Measurements from ENCODE around the gene DST. TPM values are rescaled to one million over a fixed set of nuclear protein-coding genes. Genes with fewer than 3 reads are reported as not detected.

DST gene
- total RNA-seq, 1 experiment from 2014 or later, result 144 TPM

DNA sequence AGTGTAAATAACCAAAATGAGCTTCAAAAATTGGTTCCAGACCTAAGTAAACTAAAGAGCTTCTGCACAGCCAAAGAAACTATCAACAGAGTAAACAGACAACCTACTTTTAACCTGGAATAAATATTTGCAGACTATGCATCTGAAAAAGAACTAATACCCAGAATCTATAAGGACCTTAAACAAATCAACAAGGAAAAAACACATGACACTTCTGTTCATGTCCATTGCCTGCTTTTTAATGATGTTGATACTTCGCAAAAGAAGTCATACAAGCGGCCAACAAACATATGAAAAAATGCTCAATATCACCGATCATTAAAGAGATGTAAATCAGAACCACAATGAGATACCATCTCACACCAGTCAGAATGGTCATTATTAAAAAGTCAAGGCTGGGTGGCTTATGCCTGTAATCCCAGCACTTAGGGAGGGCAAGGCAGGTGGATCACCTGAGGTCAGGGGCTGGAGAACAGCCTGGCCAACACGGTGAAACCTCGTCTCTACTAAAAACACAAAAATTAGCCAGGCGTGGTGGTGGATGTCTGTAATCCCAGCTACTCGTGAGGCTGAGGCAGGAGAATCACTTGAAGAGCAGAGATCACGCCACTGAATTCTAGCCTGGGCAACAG is 42.5 kb upstream of the DST start:
- POLR2A ChIA-PET, result no interaction called here
- RAD21 ChIA-PET (ENCODE audit: low non-redundant PET in 1 of 2, low total read pairs in 2 of 2, uncharacterized antibody in 2 of 2, unreplicated experiment in 2 of 2), result no interaction called here
- Histone ChIP-seq H2AFZ (ENCODE audit: low read depth, low read length, poor library complexity, severe bottlenecking) (no peak overlapping the region), H3K9me2 (ENCODE audit: insufficient read depth) (no peaks in the 10 kb centered on the region), H4K20me1 (ENCODE audit: insufficient read depth) (no peaks in the 10 kb centered on the region), H3K9me3 (ENCODE audit: control insufficient read depth in 1 of 2, insufficient read depth in 1 of 2, low read depth in 1 of 2, low read length in 2 of 2) (no peaks in the 10 kb centered on the region), H3K4me3 (replicated peaks in 1 of 2; ENCODE audit: low read depth in 1 of 2, low read length in 2 of 2) (no peak overlapping the region), H3K36me3 (ENCODE audit: control insufficient read depth in 1 of 2, insufficient read depth in 2 of 2, low read length in 2 of 2) (no peaks in the 10 kb centered on the region), H3K27ac (ENCODE audit: low read depth, low read length) (no peak overlapping the region), H3K79me2 (ENCODE audit: insufficient read depth, low read length) (peaks cover 13% of the 10 kb centered on the region; the same call in 1 of the 2 replicates), H3K27me3 (ENCODE audit: insufficient read depth, low read length) (no peaks in the 10 kb centered on the region), H3K9ac (ENCODE audit: low read length) (no peak overlapping the region), H3K4me2 (ENCODE audit: low read length) (no peak overlapping the region), H3K4me1 (ENCODE audit: control insufficient read depth in 1 of 2, insufficient read depth in 2 of 2, low read length in 2 of 2) (peaks cover 13 to 22% of the 10 kb centered on the region in 2 experiments)
- ATAC-seq (no peak), DNase-seq (ENCODE audit: low read depth, low spot score) (no peak)
- no TSS peak for BruUV-seq (replicated peaks)
- TF ChIP-seq, protein P1, sequence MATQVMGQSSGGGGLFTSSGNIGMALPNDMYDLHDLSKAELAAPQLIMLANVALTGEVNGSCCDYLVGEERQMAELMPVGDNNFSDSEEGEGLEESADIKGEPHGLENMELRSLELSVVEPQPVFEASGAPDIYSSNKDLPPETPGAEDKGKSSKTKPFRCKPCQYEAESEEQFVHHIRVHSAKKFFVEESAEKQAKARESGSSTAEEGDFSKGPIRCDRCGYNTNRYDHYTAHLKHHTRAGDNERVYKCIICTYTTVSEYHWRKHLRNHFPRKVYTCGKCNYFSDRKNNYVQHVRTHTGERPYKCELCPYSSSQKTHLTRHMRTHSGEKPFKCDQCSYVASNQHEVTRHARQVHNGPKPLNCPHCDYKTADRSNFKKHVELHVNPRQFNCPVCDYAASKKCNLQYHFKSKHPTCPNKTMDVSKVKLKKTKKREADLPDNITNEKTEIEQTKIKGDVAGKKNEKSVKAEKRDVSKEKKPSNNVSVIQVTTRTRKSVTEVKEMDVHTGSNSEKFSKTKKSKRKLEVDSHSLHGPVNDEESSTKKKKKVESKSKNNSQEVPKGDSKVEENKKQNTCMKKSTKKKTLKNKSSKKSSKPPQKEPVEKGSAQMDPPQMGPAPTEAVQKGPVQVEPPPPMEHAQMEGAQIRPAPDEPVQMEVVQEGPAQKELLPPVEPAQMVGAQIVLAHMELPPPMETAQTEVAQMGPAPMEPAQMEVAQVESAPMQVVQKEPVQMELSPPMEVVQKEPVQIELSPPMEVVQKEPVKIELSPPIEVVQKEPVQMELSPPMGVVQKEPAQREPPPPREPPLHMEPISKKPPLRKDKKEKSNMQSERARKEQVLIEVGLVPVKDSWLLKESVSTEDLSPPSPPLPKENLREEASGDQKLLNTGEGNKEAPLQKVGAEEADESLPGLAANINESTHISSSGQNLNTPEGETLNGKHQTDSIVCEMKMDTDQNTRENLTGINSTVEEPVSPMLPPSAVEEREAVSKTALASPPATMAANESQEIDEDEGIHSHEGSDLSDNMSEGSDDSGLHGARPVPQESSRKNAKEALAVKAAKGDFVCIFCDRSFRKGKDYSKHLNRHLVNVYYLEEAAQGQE (IDR thresholded peaks at IDR 0.05; ENCODE audit: low read depth), result no peak
- TF ChIP-seq EZH2 (IDR thresholded peaks at IDR 0.05) (no peak), SIN3A (IDR thresholded peaks at IDR 0.05; ENCODE audit: low read depth) (no peak), YY1 (IDR thresholded peaks at IDR 0.05; ENCODE audit: extremely low read depth, insufficient replicate concordance, low read depth, low read length) (no peak), CEBPB (IDR thresholded peaks at IDR 0.05; ENCODE audit: low read depth) (no peak), FOSL1 (IDR thresholded peaks at IDR 0.05; ENCODE audit: low read depth) (no peak), POLR2A (IDR thresholded peaks at IDR 0.05; ENCODE audit: borderline replicate concordance, extremely low read depth, insufficient read depth, insufficient read length) (no peak), ZFX (IDR thresholded peaks at IDR 0.05) (no peak), SRF (IDR thresholded peaks at IDR 0.05; ENCODE audit: low read depth) (no peak), EZH2phosphoT487 (IDR thresholded peaks at IDR 0.05; ENCODE audit: borderline replicate concordance) (no peak), TCF7L2 (IDR thresholded peaks at IDR 0.05; ENCODE audit: borderline replicate concordance, extremely low read depth, insufficient read depth, insufficient read length) (no peak)
- TF ChIP-seq, protein P2, sequence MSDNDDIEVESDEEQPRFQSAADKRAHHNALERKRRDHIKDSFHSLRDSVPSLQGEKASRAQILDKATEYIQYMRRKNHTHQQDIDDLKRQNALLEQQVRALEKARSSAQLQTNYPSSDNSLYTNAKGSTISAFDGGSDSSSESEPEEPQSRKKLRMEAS (IDR thresholded peaks at IDR 0.05), result no peak
- TF ChIP-seq, protein P3, sequence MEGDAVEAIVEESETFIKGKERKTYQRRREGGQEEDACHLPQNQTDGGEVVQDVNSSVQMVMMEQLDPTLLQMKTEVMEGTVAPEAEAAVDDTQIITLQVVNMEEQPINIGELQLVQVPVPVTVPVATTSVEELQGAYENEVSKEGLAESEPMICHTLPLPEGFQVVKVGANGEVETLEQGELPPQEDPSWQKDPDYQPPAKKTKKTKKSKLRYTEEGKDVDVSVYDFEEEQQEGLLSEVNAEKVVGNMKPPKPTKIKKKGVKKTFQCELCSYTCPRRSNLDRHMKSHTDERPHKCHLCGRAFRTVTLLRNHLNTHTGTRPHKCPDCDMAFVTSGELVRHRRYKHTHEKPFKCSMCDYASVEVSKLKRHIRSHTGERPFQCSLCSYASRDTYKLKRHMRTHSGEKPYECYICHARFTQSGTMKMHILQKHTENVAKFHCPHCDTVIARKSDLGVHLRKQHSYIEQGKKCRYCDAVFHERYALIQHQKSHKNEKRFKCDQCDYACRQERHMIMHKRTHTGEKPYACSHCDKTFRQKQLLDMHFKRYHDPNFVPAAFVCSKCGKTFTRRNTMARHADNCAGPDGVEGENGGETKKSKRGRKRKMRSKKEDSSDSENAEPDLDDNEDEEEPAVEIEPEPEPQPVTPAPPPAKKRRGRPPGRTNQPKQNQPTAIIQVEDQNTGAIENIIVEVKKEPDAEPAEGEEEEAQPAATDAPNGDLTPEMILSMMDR (IDR thresholded peaks at IDR 0.05 in 2 of 3, conservative IDR thresholded peaks at IDR 0.05 in 1 of 3; ENCODE audit: borderline replicate concordance in 1 of 3, insufficient read depth in 1 of 3, low read depth in 2 of 3, low read length in 2 of 3), result no peak
- TF ChIP-seq, protein P4, sequence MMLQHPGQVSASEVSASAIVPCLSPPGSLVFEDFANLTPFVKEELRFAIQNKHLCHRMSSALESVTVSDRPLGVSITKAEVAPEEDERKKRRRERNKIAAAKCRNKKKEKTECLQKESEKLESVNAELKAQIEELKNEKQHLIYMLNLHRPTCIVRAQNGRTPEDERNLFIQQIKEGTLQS (IDR thresholded peaks at IDR 0.05), result no peak
- CTCF ChIA-PET, result interaction anchor here (2.1 kb wide), 1 partner anchor 14 kb away, joined by 6 read pairs; no protein-coding TSS in a partner anchor
- intact Hi-C loops (cut with micrococcal nuclease), result no loop called here
